ENCODE data around the gene UBR3. TPM values are rescaled to one million over a fixed set of nuclear protein-coding genes. Genes with fewer than 3 reads are reported as not detected.
"Not testable (repeated sequence)": the region's sequence is repeated elsewhere in the genome, so short reads cannot be mapped to it uniquely, and the experiment has no call there.

UBR3 gene
- total and polyA plus RNA-seq, 2 donors = 19.7 to 172 TPM

- Histone ChIP-seq H3K27ac (ENCODE audit: low read depth) (no peak overlapping the region), H3K36me3 (ENCODE audit: insufficient read depth) (peaks cover 6% of the 10 kb centered on the region), H3K4me1 (ENCODE audit: insufficient read depth) (no peaks in the 10 kb centered on the region), H3K4me3 (ENCODE audit: low read depth, low read length) (no peak overlapping the region)
- no peak for DNase-seq (ENCODE audit: extremely low spot score)
Observed at GRCh38 chr2:169806586-169806985, 20.7 kb upstream of the UBR3 start.

GRCh38 chr2:169808221-169808620, 19.0 kb upstream of the UBR3 start:
- no peaks in the 10 kb centered on the region for H3K4me1 ChIP-seq (ENCODE audit: insufficient read depth)
- H3K27ac ChIP-seq (ENCODE audit: low read depth) = no peak overlapping the region
- peaks cover 9% of the 10 kb centered on the region for H3K36me3 ChIP-seq (ENCODE audit: insufficient read depth)
- H3K4me3 ChIP-seq (ENCODE audit: low read depth, low read length) = no peak overlapping the region
- 78% methylated on average over 4 of the region's 4 CpGs for WGBS
- no peak for DNase-seq (ENCODE audit: extremely low spot score)

GRCh38 chr2:169815849-169816248, 11.4 kb upstream of the UBR3 start:
- DNase-seq (ENCODE audit: extremely low spot score) = no peak
- WGBS = 65% methylated on average over 1 of the region's 1 CpG
- Histone ChIP-seq H3K4me1 (ENCODE audit: insufficient read depth) (no peaks in the 10 kb centered on the region), H3K4me3 (ENCODE audit: low read depth, low read length) (no peak overlapping the region), H3K27ac (ENCODE audit: low read depth) (no peak overlapping the region), H3K36me3 (ENCODE audit: insufficient read depth) (peaks cover 9% of the 10 kb centered on the region)

- not testable (repeated sequence) for H3K36me3 ChIP-seq (ENCODE audit: insufficient read depth); DNase-seq (ENCODE audit: extremely low spot score)
Observed at GRCh38 chr2:169816961-169817360, 10.3 kb upstream of the UBR3 start.

GRCh38 chr2:169817369-169817768, 9.9 kb upstream of the UBR3 start:
- WGBS = 96% methylated on average over 6 of the region's 6 CpGs
- H3K27ac ChIP-seq (ENCODE audit: low read depth); H3K36me3 ChIP-seq (ENCODE audit: insufficient read depth); H3K4me1 ChIP-seq (ENCODE audit: insufficient read depth); H3K4me3 ChIP-seq (ENCODE audit: low read depth, low read length); DNase-seq (ENCODE audit: extremely low spot score): not testable (repeated sequence)

More at GRCh38 chr2:169816961-169817360, 10.3 kb upstream of the UBR3 start:
- not testable (repeated sequence) for H3K4me3 ChIP-seq (ENCODE audit: low read depth, low read length); H3K27ac ChIP-seq (ENCODE audit: low read depth); H3K4me1 ChIP-seq (ENCODE audit: insufficient read depth)

GRCh38 chr2:169818241-169818640, 9.0 kb upstream of the UBR3 start:
- Histone ChIP-seq H3K4me1 (ENCODE audit: insufficient read depth) (no peaks in the 10 kb centered on the region), H3K4me3 (ENCODE audit: low read depth, low read length) (no peak overlapping the region), H3K27ac (ENCODE audit: low read depth) (no peak overlapping the region), H3K36me3 (ENCODE audit: insufficient read depth) (peaks cover 3% of the 10 kb centered on the region)
- DNase-seq (ENCODE audit: extremely low spot score) = no peak

GRCh38 chr2:169819106-169819505, 8.1 kb upstream of the UBR3 start:
- Histone ChIP-seq H3K4me3 (ENCODE audit: low read depth, low read length) (no peak overlapping the region), H3K4me1 (ENCODE audit: insufficient read depth) (no peaks in the 10 kb centered on the region), H3K27ac (ENCODE audit: low read depth) (no peak overlapping the region), H3K36me3 (ENCODE audit: insufficient read depth) (peaks cover 2% of the 10 kb centered on the region)
- WGBS = 58% methylated on average over 1 of the region's 1 CpG
- no peak for DNase-seq (ENCODE audit: extremely low spot score)

- H3K36me3 ChIP-seq (ENCODE audit: insufficient read depth); H3K4me1 ChIP-seq (ENCODE audit: insufficient read depth); H3K27ac ChIP-seq (ENCODE audit: low read depth); DNase-seq (ENCODE audit: extremely low spot score); H3K4me3 ChIP-seq (ENCODE audit: low read depth, low read length): not testable (repeated sequence)
- WGBS = 82% methylated on average over 7 of the region's 7 CpGs
Observed at GRCh38 chr2:169820101-169820500, 7.2 kb upstream of the UBR3 start.

- Histone ChIP-seq H3K27ac (ENCODE audit: low read depth) (no peak overlapping the region), H3K36me3 (ENCODE audit: insufficient read depth) (no peaks in the 10 kb centered on the region), H3K4me1 (ENCODE audit: insufficient read depth) (no peaks in the 10 kb centered on the region), H3K4me3 (ENCODE audit: low read depth, low read length) (no peak overlapping the region)
- DNase-seq (ENCODE audit: extremely low spot score) = no peak
- WGBS = 63% methylated on average over 3 of the region's 3 CpGs
Observed at GRCh38 chr2:169822036-169822435, 5.2 kb upstream of the UBR3 start.

GRCh38 chr2:169822785-169823392, 4.4 kb upstream of the UBR3 start:
- no peak for DNase-seq (ENCODE audit: extremely low spot score)
- 92% methylated on average over 4 of the region's 4 CpGs for WGBS
- Histone ChIP-seq H3K4me1 (ENCODE audit: insufficient read depth) (no peaks in the 10 kb centered on the region), H3K27ac (ENCODE audit: low read depth) (no peak overlapping the region), H3K4me3 (ENCODE audit: low read depth, low read length) (no peak overlapping the region), H3K36me3 (ENCODE audit: insufficient read depth) (no peaks in the 10 kb centered on the region)

GRCh38 chr2:169823996-169824372, 3.3 kb upstream of the UBR3 start:
- Histone ChIP-seq H3K36me3 (ENCODE audit: insufficient read depth) (no peaks in the 10 kb centered on the region), H3K27ac (ENCODE audit: low read depth) (no peak overlapping the region), H3K4me1 (ENCODE audit: insufficient read depth) (no peaks in the 10 kb centered on the region), H3K4me3 (ENCODE audit: low read depth, low read length) (peak overlapping the region; percentile 81)
- peak; percentile 29 for DNase-seq (ENCODE audit: extremely low spot score)
- 16% methylated on average over 4 of the region's 4 CpGs for WGBS

- Histone ChIP-seq H3K36me3 (ENCODE audit: insufficient read depth) (no peaks in the 10 kb centered on the region), H3K4me1 (ENCODE audit: insufficient read depth) (no peaks in the 10 kb centered on the region), H3K4me3 (ENCODE audit: low read depth, low read length) (peak within 1 kb of the TSS; percentile 81), H3K27ac (ENCODE audit: low read depth) (peak within 1 kb of the TSS; percentile 86)
- WGBS = 2% methylated on average over 61 of the region's 61 CpGs
- peak; percentile 23 for DNase-seq (ENCODE audit: extremely low spot score)
Observed at GRCh38 chr2:169824373-169825333, 2.6 kb upstream of the UBR3 start, which contains the start of gene METTL5. TSS of gene METTL5 (minus strand) at chr2:169824905. CDS start at chr2:169824597, 308 bp downstream.

- Histone ChIP-seq H3K4me3 (ENCODE audit: low read depth, low read length) (peak overlapping the region; percentile 89), H3K36me3 (ENCODE audit: insufficient read depth) (no peaks in the 10 kb centered on the region), H3K4me1 (ENCODE audit: insufficient read depth) (peaks cover 1% of the 10 kb centered on the region), H3K27ac (ENCODE audit: low read depth) (peak overlapping the region; percentile 87)
- no peak for DNase-seq (ENCODE audit: extremely low spot score)
- 1% methylated on average over 13 of the region's 13 CpGs for WGBS
Observed at GRCh38 chr2:169828141-169828811, 1.0 kb downstream of the UBR3 start.

- Histone ChIP-seq H3K4me3 (ENCODE audit: low read depth, low read length) (no peak overlapping the region), H3K27ac (ENCODE audit: low read depth) (no peak overlapping the region), H3K4me1 (ENCODE audit: insufficient read depth) (peaks cover 1% of the 10 kb centered on the region), H3K36me3 (ENCODE audit: insufficient read depth) (no peaks in the 10 kb centered on the region)
- 66% methylated on average over 1 of the region's 1 CpG for WGBS
- DNase-seq (ENCODE audit: extremely low spot score) = no peak
Observed at GRCh38 chr2:169834401-169834800, 7.1 kb downstream of the UBR3 start.
